GM20431 (cell line): ENCODE results near the gene OPCML.

ENCODE experiments used
- in situ Hi-C: fragments of 300-500 bp; cut with MseI, MboI; formaldehyde crosslinking; loops from one replicate; pipeline ENCODE4 v1.15.0; 2020; ENCODE audit warnings: low sequenced_read_pairs; ENCODE audit not compliant: unreplicated experiment

OPCML gene

DNA sequence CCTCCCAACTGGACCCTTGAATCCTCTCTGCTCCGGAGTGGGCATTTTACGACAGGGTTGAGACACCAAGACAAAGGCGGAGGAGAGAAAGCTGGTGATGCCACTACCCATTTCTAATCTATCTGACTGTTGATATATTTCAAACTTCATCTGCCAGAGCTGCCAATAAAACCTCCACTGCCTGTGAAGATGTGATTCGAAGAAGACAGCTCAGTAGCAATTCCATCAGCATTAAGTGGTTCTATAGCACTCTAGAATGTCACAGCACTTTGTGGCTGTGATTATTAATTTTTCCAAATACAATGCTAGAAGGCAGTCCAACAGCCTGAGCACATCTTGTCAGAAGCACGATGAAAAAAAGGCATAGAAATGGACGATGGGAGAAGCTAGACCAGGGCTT is 282.8 kb downstream of the OPCML start:
- in situ Hi-C loops = no loop called here

DNA sequence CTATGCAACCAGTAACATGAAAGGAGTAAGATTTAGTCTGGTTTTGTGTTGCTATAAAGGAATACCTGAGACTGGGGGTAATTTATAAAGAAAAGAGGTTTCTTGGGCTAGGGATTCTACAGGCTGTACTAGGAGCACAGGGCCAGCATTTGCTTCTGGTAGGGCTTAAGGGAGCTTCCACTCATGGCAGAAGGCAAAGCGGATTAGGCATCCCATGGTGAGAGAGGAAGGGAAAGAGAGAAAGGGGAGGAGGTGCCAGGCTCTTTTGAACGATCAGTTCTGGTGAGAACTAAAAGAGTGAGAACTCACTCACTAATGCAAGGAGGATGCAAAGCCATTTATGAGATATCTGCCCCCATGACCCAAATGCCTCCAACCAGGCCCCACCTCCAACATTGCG is 283.2 kb downstream of the OPCML start:
- in situ Hi-C loops = no loop called here

DNA sequence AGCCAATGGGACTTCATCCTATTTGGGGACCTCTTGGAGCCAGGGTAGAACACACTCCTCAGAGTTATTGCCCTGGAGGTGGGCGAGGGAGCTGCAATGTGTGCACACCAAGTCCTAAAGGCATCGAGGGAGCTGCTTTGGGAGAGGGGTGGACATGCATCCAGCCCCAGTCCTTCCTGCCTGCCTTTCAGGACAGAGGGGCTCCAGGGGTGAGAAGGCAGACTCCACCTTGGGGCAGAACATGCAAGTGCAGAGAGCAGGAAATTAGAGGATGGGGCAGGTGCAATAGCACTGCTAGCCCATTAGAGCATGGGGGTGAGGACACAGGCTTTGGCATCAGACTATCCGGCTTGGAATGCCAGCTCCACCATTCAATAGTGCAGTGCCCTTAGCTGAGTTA is 288.5 kb downstream of the OPCML start:
- in situ Hi-C loops = no loop called here

DNA sequence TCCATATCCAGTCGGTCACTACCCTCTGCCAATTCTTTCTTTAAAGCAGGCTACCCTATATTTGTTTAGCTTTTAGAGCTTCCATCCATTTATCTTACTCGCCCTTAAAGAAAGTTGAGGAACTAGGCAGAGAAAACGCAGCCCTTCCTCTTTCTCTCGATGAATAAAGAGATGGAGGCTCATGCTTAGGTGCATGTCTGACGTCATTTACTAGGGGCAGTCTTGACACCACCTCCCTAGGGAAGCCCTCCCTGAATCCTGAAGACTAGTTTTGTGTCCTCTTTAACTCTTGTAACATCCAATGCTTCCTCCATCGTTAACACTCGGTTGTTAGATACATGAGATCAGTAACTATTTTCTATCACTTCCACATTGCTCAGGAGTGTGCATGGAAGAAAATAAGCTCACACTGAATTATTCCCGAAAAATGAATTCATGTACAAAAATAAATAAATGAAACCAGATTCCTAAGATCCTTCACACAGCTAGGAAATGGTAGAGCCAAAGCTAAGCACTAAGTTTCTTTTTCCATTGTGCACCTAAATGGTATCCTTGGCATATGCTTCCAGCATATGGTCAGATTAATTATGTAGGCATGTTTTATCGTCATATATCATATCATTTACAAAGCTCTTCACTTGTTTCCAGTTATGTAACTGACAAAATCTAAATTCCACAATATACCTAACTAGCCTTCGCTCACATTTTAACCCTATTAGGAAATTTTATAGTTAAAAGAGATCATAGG is 291.2 kb downstream of the OPCML start:
- in situ Hi-C loops = no loop called here

DNA sequence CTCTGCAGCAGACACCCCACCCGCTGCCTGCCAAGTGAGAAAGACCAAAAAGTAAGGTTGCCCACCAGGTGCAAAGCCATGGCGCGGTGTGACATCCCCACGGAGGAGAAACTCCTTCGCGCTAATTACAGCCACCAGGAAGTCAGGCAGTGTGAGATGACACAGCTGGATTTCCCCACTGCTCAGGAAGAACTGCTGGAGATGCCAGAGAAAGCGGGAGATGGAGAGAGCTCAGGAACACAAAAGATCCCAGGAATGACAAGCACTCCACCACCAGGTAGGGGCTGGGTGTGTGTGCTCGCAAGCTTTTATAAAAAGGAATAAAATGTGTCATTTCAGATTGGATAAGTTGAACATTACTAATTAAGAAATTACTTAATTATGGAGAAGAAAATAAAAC is 292.7 kb downstream of the OPCML start:
- in situ Hi-C loops = no loop called here

DNA sequence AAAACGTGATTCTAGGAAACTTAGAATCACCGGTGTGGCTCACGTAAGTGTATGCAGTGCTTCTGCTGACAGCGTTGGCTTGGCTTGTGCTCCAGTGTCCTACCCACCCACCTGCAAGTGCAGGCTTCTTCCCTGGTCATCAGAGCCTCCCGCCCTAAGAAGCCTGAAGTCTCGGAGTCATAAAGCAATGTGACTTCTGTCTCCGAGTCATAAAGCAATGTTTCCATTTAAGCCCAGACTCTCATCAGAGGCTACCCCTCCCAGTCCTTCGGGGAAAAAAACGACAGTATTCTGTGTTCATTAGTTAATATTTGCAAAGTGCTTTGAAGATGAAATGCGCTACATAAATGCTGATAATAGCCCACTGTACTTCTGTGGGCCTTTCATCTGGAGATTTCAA is 293.8 kb downstream of the OPCML start:
- in situ Hi-C loops = no loop called here

DNA sequence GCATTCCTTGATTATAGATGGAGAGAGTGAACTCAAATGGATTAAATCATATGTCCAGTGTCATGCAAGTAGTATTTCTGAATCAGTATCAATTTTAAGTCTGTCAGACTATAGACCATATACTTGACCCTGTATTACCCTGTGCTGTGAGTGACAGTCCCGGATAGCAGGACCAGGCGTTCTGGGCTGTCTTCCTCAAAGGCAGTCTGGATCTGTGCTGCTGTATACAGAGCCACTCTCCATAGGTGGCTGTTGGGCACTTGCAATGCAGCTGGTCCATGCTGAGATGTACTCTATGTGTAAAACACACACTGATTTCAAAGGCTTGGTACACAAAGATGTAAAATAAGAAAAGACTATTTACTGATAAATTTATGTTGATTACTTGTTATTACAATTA is 294.3 kb downstream of the OPCML start:
- in situ Hi-C loops = no loop called here

DNA sequence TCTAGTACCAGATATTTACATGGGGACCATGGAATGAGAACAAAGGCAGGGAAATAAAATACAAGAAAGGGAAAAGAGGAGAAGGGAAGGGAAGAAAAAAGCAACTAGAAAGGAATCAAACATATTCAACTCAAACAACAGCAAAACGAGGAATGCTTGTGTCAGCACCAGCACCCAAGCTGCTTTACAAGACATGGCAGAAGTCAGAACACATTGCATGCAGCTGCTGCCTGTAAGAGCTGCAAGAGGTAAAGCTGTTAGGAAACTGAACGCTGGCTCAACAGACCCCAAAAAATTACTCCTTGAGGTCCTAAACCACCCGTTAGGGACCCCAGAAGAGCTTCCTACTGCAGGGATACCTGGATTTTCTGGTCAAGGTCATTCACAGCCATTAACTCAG is 296.9 kb downstream of the OPCML start:
- in situ Hi-C loops = no loop called here

DNA sequence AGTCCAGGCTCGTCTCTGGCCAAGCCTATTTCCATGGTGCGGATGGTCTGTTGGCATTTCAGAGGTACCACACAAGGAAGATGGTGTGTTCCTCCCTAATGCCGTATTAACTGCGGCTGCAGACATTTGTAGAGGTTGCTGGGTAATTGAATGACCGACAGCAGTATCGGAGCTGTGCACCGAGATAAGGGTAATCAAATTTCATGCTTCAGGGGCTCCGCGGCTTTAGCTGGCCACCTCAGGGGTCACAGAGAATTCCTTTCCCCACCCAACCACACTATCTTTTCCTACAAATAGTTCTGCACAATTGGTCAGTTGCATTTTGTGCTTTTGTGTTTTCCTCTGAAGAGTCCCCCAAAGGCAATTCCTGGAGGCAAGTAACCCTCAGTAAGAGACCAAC is 297.4 kb downstream of the OPCML start:
- in situ Hi-C loops = no loop called here

DNA sequence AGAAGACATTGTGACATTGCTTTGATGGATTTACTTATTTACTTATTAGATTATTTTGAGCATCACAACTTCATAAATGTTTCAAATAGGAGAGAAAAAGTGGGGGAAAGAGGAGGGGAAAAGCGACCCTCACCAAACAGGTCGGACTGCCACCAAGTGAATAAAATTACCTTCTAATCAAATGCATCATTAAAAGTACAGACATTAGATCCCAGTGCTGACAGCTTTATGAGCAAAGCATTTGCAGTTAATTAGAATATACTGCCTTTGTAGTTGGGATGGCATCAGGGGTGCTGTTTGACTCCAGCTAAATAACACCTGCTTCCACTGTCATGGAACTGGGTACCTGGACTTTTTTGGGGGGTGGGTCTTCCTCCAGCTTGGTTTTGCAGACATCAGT is 299.6 kb downstream of the OPCML start:
- in situ Hi-C loops = no loop called here

DNA sequence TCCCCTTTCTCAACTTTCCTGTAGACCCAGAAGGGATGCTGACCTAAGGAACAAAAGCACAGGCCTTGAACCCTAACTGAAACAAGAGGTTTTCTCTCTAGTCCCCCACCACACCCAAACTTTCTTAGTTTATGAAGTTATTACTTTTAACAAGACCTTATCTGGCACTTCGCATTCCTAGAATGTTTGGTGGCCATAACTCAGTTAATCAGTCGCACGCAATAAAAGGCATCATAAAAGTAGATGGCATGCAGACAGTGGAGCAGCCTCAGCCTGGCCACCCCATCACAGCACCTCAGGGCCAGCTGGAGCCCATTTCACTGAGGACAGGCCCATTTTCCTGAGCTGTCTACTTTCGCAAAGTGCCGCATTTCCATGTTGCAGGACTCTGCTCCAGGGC is 301.9 kb downstream of the OPCML start:
- in situ Hi-C loops = no loop called here

DNA sequence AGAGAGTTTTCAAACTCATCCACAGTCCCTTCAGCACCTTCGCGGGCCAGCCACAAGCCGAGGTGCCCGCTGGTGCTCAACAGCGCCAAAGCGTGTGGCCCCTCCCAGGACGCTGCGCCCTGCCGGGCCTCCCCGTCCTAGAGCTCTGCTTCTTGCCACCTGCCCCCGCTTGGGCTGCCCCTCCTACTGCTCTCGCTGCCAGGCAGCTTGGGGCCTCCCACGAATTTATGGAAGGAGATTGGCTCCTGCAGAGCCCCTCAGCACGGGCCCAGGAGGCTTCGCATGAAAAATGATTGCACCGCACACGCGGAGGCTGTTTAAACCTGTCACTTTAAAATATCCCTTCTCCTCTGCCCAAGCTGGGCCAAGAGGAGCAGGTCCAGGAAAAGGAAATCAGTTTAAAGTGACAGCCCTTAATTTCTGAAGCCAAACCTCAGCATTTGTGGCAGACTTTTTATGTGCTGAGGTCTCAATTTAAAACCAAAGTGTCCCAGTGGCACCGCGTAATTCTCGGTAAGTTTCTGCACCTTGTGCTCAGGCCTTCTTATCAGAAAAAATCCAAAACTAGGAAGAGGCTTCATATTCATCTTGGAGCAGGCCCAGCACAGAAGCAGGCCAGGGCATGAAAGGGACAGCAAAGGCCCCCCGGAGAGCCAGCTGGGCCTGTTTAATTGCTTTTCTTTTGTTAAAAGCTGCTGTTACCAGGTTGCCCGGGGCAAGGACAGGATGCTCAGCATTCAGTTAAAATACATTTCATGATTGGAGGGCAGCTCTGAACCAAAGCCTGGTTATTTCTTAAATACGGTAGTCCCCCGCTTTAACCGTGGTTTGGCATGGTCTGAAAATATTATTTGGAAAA is 303.6 kb downstream of the OPCML start:
- in situ Hi-C loops = no loop called here

DNA sequence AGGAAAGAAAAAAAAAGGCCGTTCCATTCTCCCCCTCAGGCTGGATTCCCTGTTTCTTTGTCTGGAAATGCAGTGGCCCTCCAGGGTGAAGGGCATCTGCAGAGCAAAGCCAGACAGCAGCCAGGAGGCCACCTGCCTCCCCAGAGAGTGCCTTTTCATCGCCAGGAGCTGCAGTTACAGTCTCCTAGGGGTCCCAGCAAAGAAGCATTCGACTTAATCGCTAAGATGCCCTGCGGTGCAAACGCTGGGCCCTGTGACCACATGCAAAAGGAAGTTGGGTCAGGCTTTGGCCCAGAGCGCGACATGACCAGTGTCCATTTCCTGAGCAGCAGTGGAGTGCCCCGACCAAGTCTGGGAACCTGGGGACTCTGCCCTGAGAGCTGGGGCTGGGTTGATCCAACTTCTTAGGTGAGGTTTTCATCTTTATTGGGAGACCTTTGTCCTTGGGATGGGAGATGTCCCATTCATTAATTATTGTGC is 304.6 kb downstream of the OPCML start:
- in situ Hi-C loops = no loop called here

DNA sequence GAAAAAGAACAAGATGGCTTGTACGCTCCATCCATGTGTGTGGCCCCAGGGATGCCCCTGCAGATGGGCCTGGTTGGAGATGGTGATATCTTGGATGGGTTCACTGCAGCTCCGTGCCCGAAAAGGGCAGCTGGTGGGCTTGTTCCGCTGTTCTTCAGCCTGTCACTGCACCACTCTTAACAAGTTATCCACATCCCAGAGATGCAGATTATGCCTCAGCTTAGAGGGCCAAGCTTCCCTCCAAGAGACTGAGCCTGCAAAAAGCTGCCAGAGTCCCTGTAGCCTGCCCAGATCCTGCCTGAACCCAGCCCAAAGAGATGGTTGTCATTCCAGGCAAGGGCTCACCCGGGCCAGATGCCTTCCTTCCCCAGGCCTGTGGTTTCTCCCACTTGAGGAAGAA is 308.0 kb downstream of the OPCML start:
- in situ Hi-C loops = no loop called here

DNA sequence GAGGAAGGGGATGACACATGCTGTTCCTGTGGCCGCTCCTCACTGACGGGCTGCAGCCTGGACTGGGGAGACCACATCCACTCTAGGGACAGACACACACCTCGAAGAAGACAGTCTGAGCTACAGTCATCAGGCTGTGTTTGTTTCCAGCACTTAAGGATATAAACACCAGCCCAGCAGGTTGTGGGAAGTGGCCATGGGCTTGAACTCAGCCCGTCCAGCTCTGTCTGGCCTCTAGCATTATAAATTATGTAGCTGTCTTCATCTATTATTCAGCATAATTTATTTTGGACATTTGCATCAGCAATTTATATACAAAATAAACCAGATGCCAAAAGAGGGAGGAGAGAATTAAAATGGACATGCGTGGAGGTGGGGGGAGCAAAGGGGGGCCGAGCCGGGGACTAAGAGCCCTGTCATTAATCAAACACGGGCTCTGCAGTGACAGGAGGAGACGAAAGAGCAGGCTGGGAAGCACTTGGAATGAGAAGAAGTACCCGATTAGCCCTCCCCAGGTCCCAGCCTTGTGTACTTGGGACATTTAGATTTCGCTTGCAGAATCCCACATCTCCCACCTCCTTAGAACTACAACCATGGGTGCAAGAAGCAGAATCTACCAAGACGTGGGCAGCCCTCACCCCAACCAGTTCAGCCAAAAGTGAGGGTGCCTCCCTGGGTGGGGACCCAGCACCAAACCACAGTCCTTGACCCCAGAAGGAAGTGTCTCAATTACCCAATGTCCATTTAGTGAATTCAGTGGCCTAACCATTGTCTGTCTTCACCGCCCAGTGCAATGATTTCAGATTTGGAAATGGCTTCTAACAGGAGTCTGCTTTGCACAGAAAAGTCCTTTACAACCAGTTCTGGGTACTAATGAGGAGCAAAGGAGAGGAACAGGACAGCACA is 309.6 kb downstream of the OPCML start:
- in situ Hi-C loops = no loop called here

DNA sequence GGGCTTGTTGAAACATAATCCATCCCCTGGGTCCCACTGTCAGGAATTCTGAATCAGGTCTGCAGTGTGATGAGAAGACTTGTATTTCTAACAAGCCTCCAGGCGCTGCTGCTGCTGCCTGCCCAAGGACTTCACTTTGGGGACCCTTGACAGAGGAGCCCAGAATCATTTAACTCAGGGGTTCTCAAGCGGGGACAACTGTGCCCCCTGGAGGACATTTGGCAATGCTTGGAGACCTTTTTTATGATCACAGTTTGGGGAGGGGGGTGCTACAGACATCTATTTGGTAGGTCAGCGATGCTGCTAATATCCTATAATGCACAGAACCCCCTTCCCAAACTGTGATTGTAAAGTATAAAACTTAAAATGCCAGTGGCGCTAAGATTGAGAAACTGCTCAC is 312.8 kb downstream of the OPCML start:
- in situ Hi-C loops = no loop called here

DNA sequence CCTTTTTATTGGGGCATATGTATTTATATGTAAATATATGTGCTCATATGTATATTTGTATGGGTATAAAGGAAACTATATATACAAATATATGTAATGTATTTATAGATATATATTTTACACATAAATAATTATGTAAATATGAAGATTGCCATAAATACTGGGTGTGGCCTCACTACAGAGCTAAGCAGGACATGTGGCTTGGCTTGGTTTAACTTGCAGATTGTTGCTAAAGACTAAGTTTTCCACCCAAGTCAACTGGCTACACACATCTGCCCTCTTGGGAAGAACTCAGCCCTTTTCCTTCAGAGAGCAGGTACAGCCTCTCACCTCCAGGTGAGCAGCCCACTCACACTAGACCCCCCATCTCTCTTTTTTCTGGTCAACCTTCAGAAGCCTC is 315.5 kb downstream of the OPCML start:
- in situ Hi-C loops = no loop called here

DNA sequence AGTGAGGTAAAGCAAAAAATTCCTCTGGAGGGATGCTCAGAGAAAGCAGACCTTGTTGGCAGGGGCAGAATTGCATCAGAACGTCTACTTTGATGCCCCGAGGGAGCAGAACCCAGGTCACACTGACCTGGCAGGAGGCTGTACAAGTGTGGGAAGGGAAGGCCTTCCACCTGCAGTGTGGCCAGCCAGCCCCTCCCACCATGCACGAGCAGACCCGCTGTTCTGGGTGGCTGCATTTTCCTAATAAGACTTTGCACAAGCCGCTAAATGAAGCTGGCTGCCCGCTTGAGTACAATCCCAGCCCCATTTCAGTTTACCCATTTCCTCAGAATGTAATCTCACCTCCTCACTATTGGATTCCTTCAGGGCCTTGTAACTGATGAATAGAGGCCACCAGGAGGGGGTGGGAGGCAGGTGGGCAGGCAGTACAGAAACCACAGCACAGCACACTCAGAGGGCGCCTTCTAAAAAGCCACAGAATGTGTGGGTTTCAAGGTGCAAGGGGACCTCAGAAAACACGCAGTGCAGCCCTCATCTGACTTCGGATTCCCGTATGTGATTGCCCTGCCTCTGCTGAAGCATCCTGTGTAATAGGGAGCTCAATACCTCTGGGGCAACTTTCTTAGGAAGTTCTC is 316.6 kb downstream of the OPCML start:
- in situ Hi-C loops = no loop called here

DNA sequence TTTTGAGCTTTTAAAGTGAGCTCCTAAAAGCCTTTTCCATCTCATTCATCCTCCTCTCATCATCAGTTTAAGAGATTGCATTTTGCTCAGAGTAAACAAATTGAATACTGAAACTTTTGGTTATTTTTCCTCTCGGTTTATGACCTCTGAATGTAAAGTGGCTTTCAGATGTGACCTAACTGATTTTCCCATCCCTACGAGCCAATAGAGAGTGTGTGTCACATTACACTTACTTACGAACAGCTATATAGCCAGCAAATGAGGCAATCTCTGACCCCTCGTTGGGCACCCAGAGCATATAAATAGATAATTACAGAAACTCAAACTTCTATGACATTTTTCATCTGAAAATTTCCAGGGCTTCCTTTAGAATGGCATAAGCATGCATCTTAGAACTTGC is 317.7 kb downstream of the OPCML start:
- in situ Hi-C loops = no loop called here

DNA sequence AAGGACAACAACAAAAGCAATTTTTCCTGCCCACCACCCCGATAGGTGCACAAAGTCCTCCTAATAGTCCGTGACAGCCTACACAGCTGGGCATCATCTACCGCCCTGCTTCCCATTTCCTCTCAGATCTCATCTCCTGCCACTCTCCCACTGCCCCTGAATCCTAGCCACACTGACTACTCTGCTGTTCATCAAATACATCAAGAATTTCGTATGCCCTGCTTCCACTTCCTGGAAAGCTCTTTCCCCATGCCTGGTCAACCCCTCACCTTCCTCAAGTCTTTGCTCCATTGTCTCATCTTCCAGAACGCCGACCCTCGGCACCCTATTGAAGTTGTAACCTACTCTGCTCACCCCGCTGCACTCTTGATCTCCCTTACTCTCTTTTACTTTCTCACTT is 320.1 kb downstream of the OPCML start:
- in situ Hi-C loops = no loop called here
